H9 (cell line): ENCODE results near the gene TBL2. TPM values are rescaled to one million over a fixed set of nuclear protein-coding genes. Genes with fewer than 3 reads are reported as not detected.
"Not testable (repeated sequence)": the region's sequence is repeated elsewhere in the genome, so short reads cannot be mapped to it uniquely, and the experiment has no call there.

Experiments
- DNase-seq: peaks from one replicate; pipeline ENCODE4 v3.0.0-alpha.2; 2017
- H2AFZ ChIP-seq: one replicate; pipeline ENCODE4 v1.6.1; 2013; ENCODE audit warnings: mild to moderate bottlenecking, low read length, control low read depth, moderate library complexity
- H2AK5ac ChIP-seq: 2 replicates; pipeline ENCODE4 v1.6.1; 2013; ENCODE audit warnings: low read length, control low read depth, mixed read lengths; ENCODE audit not compliant: insufficient read length
- H2BK120ac ChIP-seq: one replicate; pipeline ENCODE4 v1.6.1; 2013; ENCODE audit warnings: low read depth, mild to moderate bottlenecking, low read length, control low read depth, inconsistent platforms; ENCODE audit not compliant: poor library complexity, severe bottlenecking
- H2BK12ac ChIP-seq: 2 replicates; pipeline ENCODE4 v1.6.1; 2013; ENCODE audit warnings: low read length, control low read depth, mixed read lengths, low read depth; ENCODE audit not compliant: insufficient read length
- H2BK15ac ChIP-seq: 2 replicates; pipeline ENCODE4 v1.6.1; 2013; ENCODE audit warnings: low read depth, low read length, control low read depth
- H2BK20ac ChIP-seq: one replicate; pipeline ENCODE4 v1.6.1; 2013; ENCODE audit warnings: low read depth, mild to moderate bottlenecking, low read length, control low read depth, inconsistent platforms; ENCODE audit not compliant: poor library complexity, severe bottlenecking
- H2BK5ac ChIP-seq: 2 replicates; pipeline ENCODE4 v1.6.1; 2013; ENCODE audit warnings: low read length, control low read depth, mixed read lengths; ENCODE audit not compliant: insufficient read length
- H3K14ac ChIP-seq: 2 replicates; pipeline ENCODE4 v1.6.1; 2013; ENCODE audit warnings: low read length, control low read depth; ENCODE audit not compliant: insufficient read depth
- H3K18ac ChIP-seq: 2 replicates; pipeline ENCODE4 v1.6.1; 2013; ENCODE audit warnings: low read depth, mild to moderate bottlenecking, mixed read lengths, low read length, control low read depth; ENCODE audit not compliant: insufficient read length
- H3K23ac ChIP-seq: 2 replicates; pipeline ENCODE4 v1.6.1; 2013; ENCODE audit warnings: low read length, control low read depth, mixed read lengths, low read depth; ENCODE audit not compliant: insufficient read length
- H3K23me2 ChIP-seq: 2 replicates; pipeline ENCODE4 v1.6.1; 2013; ENCODE audit warnings: low read depth, mild to moderate bottlenecking, mixed read lengths, low read length, control low read depth; ENCODE audit not compliant: insufficient read length, poor library complexity, severe bottlenecking
- H3K27ac ChIP-seq: 2 replicates; pipeline ENCODE4 v1.5.1; 2013; ENCODE audit warnings: low read length, control low read depth, mixed read lengths, low read depth; ENCODE audit not compliant: insufficient read length
- H3K27me3 ChIP-seq: 2 replicates; pipeline ENCODE4 v1.6.1; 2013; ENCODE audit warnings: low read length, control low read depth, inconsistent platforms; ENCODE audit not compliant: insufficient read depth
- H3K4ac ChIP-seq: 2 replicates; pipeline ENCODE4 v1.6.1; 2013; ENCODE audit warnings: low read depth, mild to moderate bottlenecking, control low read depth, inconsistent platforms, low read length, moderate library complexity
- H3K4me1 ChIP-seq: 2 replicates; pipeline ENCODE4 v1.6.1; 2013; ENCODE audit warnings: low read length, control low read depth, inconsistent platforms; ENCODE audit not compliant: insufficient read depth
- H3K4me2 ChIP-seq: 2 replicates; pipeline ENCODE4 v1.6.1; 2013; ENCODE audit warnings: low read length, control low read depth, mixed read lengths; ENCODE audit not compliant: insufficient read length, insufficient read depth
- H3K56ac ChIP-seq: 2 replicates; pipeline ENCODE4 v1.6.1; 2013; ENCODE audit warnings: low read depth, mild to moderate bottlenecking, mixed read lengths, low read length, control low read depth; ENCODE audit not compliant: insufficient read length
- H3K79me1 ChIP-seq: 2 replicates; pipeline ENCODE4 v1.6.1; 2013; ENCODE audit warnings: low read depth, mild to moderate bottlenecking, moderate library complexity, low read length, control low read depth, inconsistent platforms; ENCODE audit not compliant: insufficient read depth, poor library complexity, severe bottlenecking
- H3K79me2 ChIP-seq: 2 replicates; pipeline ENCODE4 v1.6.1; 2013; ENCODE audit warnings: low read length, control low read depth, inconsistent platforms; ENCODE audit not compliant: insufficient read depth
- H3K9ac ChIP-seq: 2 replicates; pipeline ENCODE4 v1.6.1; 2013; ENCODE audit warnings: low read length, control low read depth, mixed read lengths; ENCODE audit not compliant: insufficient read length; ENCODE audit errors: extremely low read depth
- H3K9me3 ChIP-seq: one replicate; pipeline ENCODE4 v1.6.1; 2013; ENCODE audit warnings: low read depth, low read length, inconsistent platforms; ENCODE audit not compliant: control insufficient read depth
- H3T11ph ChIP-seq: one replicate; pipeline ENCODE4 v1.6.1; 2013; ENCODE audit warnings: mild to moderate bottlenecking, low read length, control low read depth, inconsistent platforms
- H4K20me1 ChIP-seq: one replicate; pipeline ENCODE4 v1.6.1; 2013; ENCODE audit not compliant: control insufficient read depth, insufficient read length, insufficient read depth
- H4K5ac ChIP-seq: 2 replicates; pipeline ENCODE4 v1.6.1; 2013; ENCODE audit warnings: low read depth, mild to moderate bottlenecking, mixed read lengths, low read length, control low read depth; ENCODE audit not compliant: insufficient read length
- H4K8ac ChIP-seq: replicated peaks from 2 replicates; pipeline ENCODE4 v1.6.1; 2013; ENCODE audit warnings: low read length, control low read depth, mixed read lengths, low read depth; ENCODE audit not compliant: insufficient read length
- H4K91ac ChIP-seq: 2 replicates; pipeline ENCODE4 v1.6.1; 2013; ENCODE audit warnings: low read depth, mild to moderate bottlenecking, moderate library complexity, mixed read lengths, low read length, control low read depth; ENCODE audit not compliant: insufficient read length
- H3K27ac Mint-ChIP-seq, 3 experiments: 2 replicates in 2 of 3; 3 replicates in 1 of 3; pipeline ENCODE4 v1.8.0; 2020 to 2021; ENCODE audit warnings: mixed read lengths in 3 of 3, mild to moderate bottlenecking in 1 of 3, moderate library complexity in 1 of 3
- H3K27me3 Mint-ChIP-seq: 2 replicates; pipeline ENCODE4 v1.8.0; 2021; ENCODE audit warnings: low read depth, mild to moderate bottlenecking, moderate library complexity, mixed read lengths
- H3K36me3 Mint-ChIP-seq, 3 experiments: 2 replicates in 2 of 3; 3 replicates in 1 of 3; pipeline ENCODE4 v1.8.0; 2020 to 2021; ENCODE audit warnings: low read depth in 3 of 3, mixed read lengths in 3 of 3; ENCODE audit not compliant: insufficient read depth in 1 of 3
- H3K4me1 Mint-ChIP-seq, 2 experiments: 2 replicates each; pipeline ENCODE4 v1.8.0; 2020; ENCODE audit warnings: mixed read lengths in 2 of 2
- H3K4me3 Mint-ChIP-seq, 2 experiments: 2 replicates in 1 of 2; 3 replicates in 1 of 2; pipeline ENCODE4 v1.8.0; 2020 to 2021; ENCODE audit warnings: mild to moderate bottlenecking in 2 of 2, mixed read lengths in 2 of 2, moderate library complexity in 1 of 2
- H3K9me3 Mint-ChIP-seq, 2 experiments: 2 replicates in 1 of 2; 3 replicates in 1 of 2; pipeline ENCODE4 v1.8.0; 2020; ENCODE audit warnings: mild to moderate bottlenecking in 2 of 2, mixed read lengths in 2 of 2, moderate library complexity in 1 of 2
- CTCF ChIP-seq: fragments of 200-600 bp; sonication (generic); conservative IDR thresholded peaks from 3 replicates; pipeline ENCODE4 v1.8.0; 2021; ENCODE audit warnings: antibody characterized with exemption, mild to moderate bottlenecking
- WGBS: extraction: QIAGEN DNeasy Blood & Tissue Kit; methylation state at CpG from one replicate; pipeline ENCODE4 v1.1.7; 2013; ENCODE audit warnings: missing lambda C conversion rate, low lambda C conversion rate, mixed read lengths; ENCODE audit not compliant: insufficient read length; ENCODE audit errors: extremely low coverage; 5-methylcytosine and 5-hydroxymethylcytosine counted together
- total RNA-seq: library from RNA; stranded (reverse); gene quantifications from 2 replicates; pipeline ENCODE4 v1.2.1, GENCODE V29; 2021

The TBL2 gene
- total RNA-seq, 1 experiment from 2014 or later = 26.7 TPM

GRCh38 chr7:73618538-73618937, 40.2 kb upstream of the TBL2 start:
- peaks cover 6 to 18% of the 10 kb centered on the region in 2 experiments; a peak in 3 of 4 replicates for H3K4me1 Mint-ChIP-seq
- Histone ChIP-seq H3K9ac (no peak overlapping the region), H3T11ph (no peak overlapping the region), H4K20me1 (no peaks in the 10 kb centered on the region), H2BK5ac (no peak overlapping the region), H2AFZ (no peak overlapping the region), H3K79me1 (no peaks in the 10 kb centered on the region), H4K91ac (no peak overlapping the region), H3K14ac (no peak overlapping the region), H2BK20ac (no peak overlapping the region), H3K23ac (no peak overlapping the region), H3K23me2 (peaks cover 10% of the 10 kb centered on the region), H2AK5ac (no peak overlapping the region), H4K8ac (no peak overlapping the region), H3K79me2 (no peaks in the 10 kb centered on the region), H3K4me2 (no peak overlapping the region), H3K4ac (no peak overlapping the region), H3K18ac (no peak overlapping the region), H3K4me1 (no peaks in the 10 kb centered on the region; the same call in 1 of the 2 replicates), H3K9me3 (no peaks in the 10 kb centered on the region), H2BK12ac (no peak overlapping the region), H3K56ac (no peak overlapping the region), H2BK15ac (no peak overlapping the region), H3K27me3 (no peaks in the 10 kb centered on the region), H3K27ac (no peak overlapping the region), H2BK120ac (no peak overlapping the region), H4K5ac (no peak overlapping the region)
- TF ChIP-seq CTCF = no peak
- peaks cover 16% of the 10 kb centered on the region for H3K27me3 Mint-ChIP-seq
- H3K36me3 Mint-ChIP-seq = peaks cover 0 to 5% (median 0%) of the 10 kb centered on the region in 3 experiments; a peak in 3 of 7 replicates
- no peak for DNase-seq
- no CpG with 5 or more reads among the region's 4 CpGs for WGBS
- H3K4me3 Mint-ChIP-seq = no peak overlapping the region
- H3K27ac Mint-ChIP-seq = peak overlapping the region in 1 of 3 experiments; percentile 53; a peak in 3 of 7 replicates
- no peaks in the 10 kb centered on the region for H3K9me3 Mint-ChIP-seq

- not testable (repeated sequence) for H3K23ac ChIP-seq, H3K4ac ChIP-seq
- no CpG with 5 or more reads among the region's 9 CpGs for WGBS
Observed at GRCh38 chr7:73617520-73617919, 39.1 kb upstream of the TBL2 start.

More at GRCh38 chr7:73617520-73617919, 39.1 kb upstream of the TBL2 start:
- not testable (repeated sequence) for H3K27me3 ChIP-seq, H3K79me1 ChIP-seq, H3K14ac ChIP-seq, DNase-seq, H2BK20ac ChIP-seq, H3K56ac ChIP-seq, H3K4me1 ChIP-seq, H3K4me3 Mint-ChIP-seq, H3K27ac ChIP-seq, H3T11ph ChIP-seq, H2BK15ac ChIP-seq, H2BK5ac ChIP-seq, H4K8ac ChIP-seq, H2AFZ ChIP-seq, H3K18ac ChIP-seq, H3K27me3 Mint-ChIP-seq, H2BK12ac ChIP-seq, H4K91ac ChIP-seq, H2BK120ac ChIP-seq, H3K9me3 Mint-ChIP-seq, H3K27ac Mint-ChIP-seq, H3K79me2 ChIP-seq, H2AK5ac ChIP-seq, H4K5ac ChIP-seq, H3K23me2 ChIP-seq, H3K4me2 ChIP-seq, H3K9me3 ChIP-seq, H4K20me1 ChIP-seq, H3K36me3 Mint-ChIP-seq, H3K9ac ChIP-seq
- peaks cover 7 to 17% of the 10 kb centered on the region in 2 experiments for H3K4me1 Mint-ChIP-seq
